ENCODE results near the gene ANO3.

DNA sequence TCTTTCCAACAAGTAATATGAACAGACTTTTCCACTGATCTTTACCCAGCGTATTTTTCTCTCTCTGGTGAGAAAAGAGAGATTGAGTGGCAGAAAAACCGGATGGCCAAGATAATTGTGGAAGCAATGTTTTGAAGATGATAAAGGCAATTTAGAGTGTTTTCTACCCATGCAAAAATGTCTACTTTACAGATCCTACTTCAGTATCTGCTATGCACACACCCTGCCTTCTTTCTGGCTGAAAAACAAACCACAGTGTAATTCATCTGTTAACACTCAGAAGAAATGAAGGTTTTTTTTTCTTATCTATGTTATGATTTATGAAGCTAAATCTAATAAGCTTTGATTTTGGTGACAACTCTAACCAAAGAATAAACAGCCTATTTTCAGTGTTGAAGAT lies 333.1 kb downstream of the ANO3 start:
- TF ChIP-seq POLR2AphosphoS5 (IDR thresholded peaks at IDR 0.05; ENCODE audit: low read depth, low read length): no peak
- TF ChIP-seq POLR2A (IDR thresholded peaks at IDR 0.05; ENCODE audit: low read depth, low read length): no peak

Data from GM12892 (cell line).